ENCODE measurements around the gene PTPRN2. TPM values are rescaled to one million over a fixed set of nuclear protein-coding genes. Genes with fewer than 3 reads are reported as not detected.

PTPRN2 gene
- total and polyA plus RNA-seq, 2 donors: 1.7 to 1.9 TPM

GRCh38 chr7:157690833-157691585 lies 896.6 kb downstream of the PTPRN2 start:
- peak overlapping the region; percentile 30 to 47 for H3K4me3 ChIP-seq (ENCODE audit: low read length in 2 of 2)
- H3K27ac ChIP-seq (ENCODE audit: low read depth in 1 of 2, low read length in 1 of 2): no peak overlapping the region
- peak in 1 of 9 donors; percentile 49 for DNase-seq (ENCODE audit: low read depth in 6 of 9, low spot score in 9 of 9)
- peaks cover 0 to 6% of the 10 kb centered on the region in 2 donors for H3K9me3 ChIP-seq (ENCODE audit: control insufficient read depth in 2 of 2, insufficient read depth in 1 of 2, low read length in 1 of 2)
- WGBS: 1% methylated on average over 72 of the region's 72 CpGs
- H3K27me3 ChIP-seq (ENCODE audit: control insufficient read depth in 2 of 2, insufficient read depth in 1 of 2, low read length in 1 of 2): peaks cover 79 to 95% of the 10 kb centered on the region in 2 donors
- peaks cover 21 to 54% of the 10 kb centered on the region in 2 donors for H3K4me1 ChIP-seq (ENCODE audit: control insufficient read depth in 2 of 2, insufficient read depth in 2 of 2, low read length in 2 of 2)
- H3K36me3 ChIP-seq (ENCODE audit: control insufficient read depth in 2 of 2, insufficient read depth in 2 of 2, low read length in 1 of 2): no peaks in the 10 kb centered on the region

GRCh38 chr7:157690058-157690832 lies 897.4 kb downstream of the PTPRN2 start:
- Histone ChIP-seq H3K36me3 (ENCODE audit: control insufficient read depth in 2 of 2, insufficient read depth in 2 of 2, low read length in 1 of 2) (no peaks in the 10 kb centered on the region), H3K4me3 (ENCODE audit: low read length in 2 of 2) (peak overlapping the region in 1 of 2 donors; percentile 47), H3K4me1 (ENCODE audit: control insufficient read depth in 2 of 2, insufficient read depth in 2 of 2, low read length in 2 of 2) (peaks cover 25 to 56% of the 10 kb centered on the region in 2 donors), H3K9me3 (ENCODE audit: control insufficient read depth in 2 of 2, insufficient read depth in 1 of 2, low read length in 1 of 2) (peaks cover 0 to 6% of the 10 kb centered on the region in 2 donors), H3K27me3 (ENCODE audit: control insufficient read depth in 2 of 2, insufficient read depth in 1 of 2, low read length in 1 of 2) (peaks cover 84 to 96% of the 10 kb centered on the region in 2 donors), H3K27ac (ENCODE audit: low read depth in 1 of 2, low read length in 1 of 2) (no peak overlapping the region)
- DNase-seq (ENCODE audit: low read depth in 6 of 9, low spot score in 9 of 9): peak in 1 of 9 donors; percentile 52
- 2% methylated on average over 70 of the region's 70 CpGs for WGBS

GRCh38 chr7:157689269-157690057 lies 898.2 kb downstream of the PTPRN2 start:
- Histone ChIP-seq H3K27ac (ENCODE audit: low read depth in 1 of 2, low read length in 1 of 2) (no peak overlapping the region), H3K4me1 (ENCODE audit: control insufficient read depth in 2 of 2, insufficient read depth in 2 of 2, low read length in 2 of 2) (peaks cover 25 to 56% of the 10 kb centered on the region in 2 donors), H3K4me3 (ENCODE audit: low read length in 2 of 2) (no peak overlapping the region), H3K9me3 (ENCODE audit: control insufficient read depth in 2 of 2, insufficient read depth in 1 of 2, low read length in 1 of 2) (peaks cover 0 to 6% of the 10 kb centered on the region in 2 donors), H3K27me3 (ENCODE audit: control insufficient read depth in 2 of 2, insufficient read depth in 1 of 2, low read length in 1 of 2) (peaks cover 92 to 98% of the 10 kb centered on the region in 2 donors), H3K36me3 (ENCODE audit: control insufficient read depth in 2 of 2, insufficient read depth in 2 of 2, low read length in 1 of 2) (no peaks in the 10 kb centered on the region)
- peak in 1 of 9 donors; percentile 20 for DNase-seq (ENCODE audit: low read depth in 6 of 9, low spot score in 9 of 9)
- WGBS: 6% methylated on average over 59 of the region's 59 CpGs

GRCh38 chr7:157688533-157689268 lies 898.9 kb downstream of the PTPRN2 start:
- H3K4me1 ChIP-seq (ENCODE audit: control insufficient read depth in 2 of 2, insufficient read depth in 2 of 2, low read length in 2 of 2): peaks cover 25 to 52% of the 10 kb centered on the region in 2 donors

GRCh38 chr7:157687845-157688532 lies 899.6 kb downstream of the PTPRN2 start:
- peaks cover 92 to 98% of the 10 kb centered on the region in 2 donors for H3K27me3 ChIP-seq (ENCODE audit: control insufficient read depth in 2 of 2, insufficient read depth in 1 of 2, low read length in 1 of 2)

More at GRCh38 chr7:157688533-157689268, 898.9 kb downstream of the PTPRN2 start:
- Histone ChIP-seq H3K27ac (ENCODE audit: low read depth in 1 of 2, low read length in 1 of 2) (no peak overlapping the region), H3K9me3 (ENCODE audit: control insufficient read depth in 2 of 2, insufficient read depth in 1 of 2, low read length in 1 of 2) (peaks cover 0 to 6% of the 10 kb centered on the region in 2 donors), H3K4me3 (ENCODE audit: low read length in 2 of 2) (no peak overlapping the region), H3K36me3 (ENCODE audit: control insufficient read depth in 2 of 2, insufficient read depth in 2 of 2, low read length in 1 of 2) (no peaks in the 10 kb centered on the region), H3K27me3 (ENCODE audit: control insufficient read depth in 2 of 2, insufficient read depth in 1 of 2, low read length in 1 of 2) (peaks cover 92 to 98% of the 10 kb centered on the region in 2 donors)
- DNase-seq (ENCODE audit: low read depth in 6 of 9, low spot score in 9 of 9): no peak
- 6% methylated on average over 64 of the region's 64 CpGs for WGBS

GRCh38 chr7:157687158-157687557 lies 900.5 kb downstream of the PTPRN2 start:
- Histone ChIP-seq H3K4me1 (ENCODE audit: control insufficient read depth in 2 of 2, insufficient read depth in 2 of 2, low read length in 2 of 2) (peaks cover 17 to 42% of the 10 kb centered on the region in 2 donors), H3K9me3 (ENCODE audit: control insufficient read depth in 2 of 2, insufficient read depth in 1 of 2, low read length in 1 of 2) (peaks cover 0 to 6% of the 10 kb centered on the region in 2 donors), H3K27ac (ENCODE audit: low read depth in 1 of 2, low read length in 1 of 2) (no peak overlapping the region), H3K4me3 (ENCODE audit: low read length in 2 of 2) (no peak overlapping the region), H3K36me3 (ENCODE audit: control insufficient read depth in 2 of 2, insufficient read depth in 2 of 2, low read length in 1 of 2) (no peaks in the 10 kb centered on the region), H3K27me3 (ENCODE audit: control insufficient read depth in 2 of 2, insufficient read depth in 1 of 2, low read length in 1 of 2) (peaks cover 92 to 98% of the 10 kb centered on the region in 2 donors)
- 20% methylated on average over 5 of the region's 5 CpGs for WGBS
- no peak for DNase-seq (ENCODE audit: low read depth in 6 of 9, low spot score in 9 of 9)

More at GRCh38 chr7:157687845-157688532, 899.6 kb downstream of the PTPRN2 start:
- Histone ChIP-seq H3K4me1 (ENCODE audit: control insufficient read depth in 2 of 2, insufficient read depth in 2 of 2, low read length in 2 of 2) (peaks cover 21 to 49% of the 10 kb centered on the region in 2 donors), H3K36me3 (ENCODE audit: control insufficient read depth in 2 of 2, insufficient read depth in 2 of 2, low read length in 1 of 2) (no peaks in the 10 kb centered on the region), H3K27ac (ENCODE audit: low read depth in 1 of 2, low read length in 1 of 2) (no peak overlapping the region), H3K9me3 (ENCODE audit: control insufficient read depth in 2 of 2, insufficient read depth in 1 of 2, low read length in 1 of 2) (peaks cover 0 to 6% of the 10 kb centered on the region in 2 donors), H3K4me3 (ENCODE audit: low read length in 2 of 2) (no peak overlapping the region)
- 19% methylated on average over 9 of the region's 9 CpGs for WGBS
- DNase-seq (ENCODE audit: low read depth in 6 of 9, low spot score in 9 of 9): no peak

GRCh38 chr7:157686285-157686894 lies 901.2 kb downstream of the PTPRN2 start:
- Histone ChIP-seq H3K36me3 (ENCODE audit: control insufficient read depth in 2 of 2, insufficient read depth in 2 of 2, low read length in 1 of 2) (no peaks in the 10 kb centered on the region), H3K4me3 (ENCODE audit: low read length in 2 of 2) (no peak overlapping the region), H3K4me1 (ENCODE audit: control insufficient read depth in 2 of 2, insufficient read depth in 2 of 2, low read length in 2 of 2) (peaks cover 15 to 36% of the 10 kb centered on the region in 2 donors), H3K27me3 (ENCODE audit: control insufficient read depth in 2 of 2, insufficient read depth in 1 of 2, low read length in 1 of 2) (peaks cover 92 to 98% of the 10 kb centered on the region in 2 donors), H3K9me3 (ENCODE audit: control insufficient read depth in 2 of 2, insufficient read depth in 1 of 2, low read length in 1 of 2) (peaks cover 0 to 6% of the 10 kb centered on the region in 2 donors), H3K27ac (ENCODE audit: low read depth in 1 of 2, low read length in 1 of 2) (no peak overlapping the region)
- DNase-seq (ENCODE audit: low read depth in 6 of 9, low spot score in 9 of 9): peak in 1 of 9 donors; percentile 35
- 5% methylated on average over 13 of the region's 13 CpGs for WGBS

Measured in thymus (tissue), 11 donors.